ENCODE measurements around the gene MLST8. TPM values are rescaled to one million over a fixed set of nuclear protein-coding genes. Genes with fewer than 3 reads are reported as not detected.

MLST8 gene
- total RNA-seq, 1 donor from 2014 or later: 51.6 TPM

DNA sequence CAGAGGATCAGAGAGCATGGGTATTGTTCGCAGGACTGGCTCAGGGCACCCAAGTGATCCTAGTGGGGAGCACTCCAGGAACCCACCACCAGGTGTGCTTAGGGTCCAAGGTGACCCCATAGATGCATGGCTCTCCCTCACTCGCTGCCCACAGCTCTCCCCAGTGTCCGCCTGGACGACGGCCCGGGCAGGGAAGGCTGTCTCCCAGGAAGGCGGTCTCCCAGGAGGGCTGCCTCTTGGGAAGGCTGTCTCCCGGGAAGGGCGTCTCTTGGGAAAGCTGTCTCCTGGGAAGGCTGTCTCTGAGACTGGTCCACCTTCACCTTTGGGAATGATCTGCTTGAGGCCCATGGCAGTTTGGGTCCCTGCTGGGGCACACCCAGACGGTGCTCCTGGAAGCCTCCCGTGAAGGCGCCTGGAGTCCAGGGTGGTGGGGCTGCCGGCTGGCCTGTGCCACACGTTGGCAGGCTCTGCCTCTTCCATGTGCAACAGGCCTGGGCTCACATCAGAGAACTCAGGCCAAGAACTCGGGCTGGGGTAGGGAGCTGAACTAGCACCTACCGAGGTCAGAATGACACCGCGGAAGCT lies 41.1 kb downstream of the MLST8 start:
- intact Hi-C loops (cut with DNase I): no loop called here
- H3K36me3 ChIP-seq: peaks cover 0 to 40% of the 10 kb centered on the region in 2 donors

DNA sequence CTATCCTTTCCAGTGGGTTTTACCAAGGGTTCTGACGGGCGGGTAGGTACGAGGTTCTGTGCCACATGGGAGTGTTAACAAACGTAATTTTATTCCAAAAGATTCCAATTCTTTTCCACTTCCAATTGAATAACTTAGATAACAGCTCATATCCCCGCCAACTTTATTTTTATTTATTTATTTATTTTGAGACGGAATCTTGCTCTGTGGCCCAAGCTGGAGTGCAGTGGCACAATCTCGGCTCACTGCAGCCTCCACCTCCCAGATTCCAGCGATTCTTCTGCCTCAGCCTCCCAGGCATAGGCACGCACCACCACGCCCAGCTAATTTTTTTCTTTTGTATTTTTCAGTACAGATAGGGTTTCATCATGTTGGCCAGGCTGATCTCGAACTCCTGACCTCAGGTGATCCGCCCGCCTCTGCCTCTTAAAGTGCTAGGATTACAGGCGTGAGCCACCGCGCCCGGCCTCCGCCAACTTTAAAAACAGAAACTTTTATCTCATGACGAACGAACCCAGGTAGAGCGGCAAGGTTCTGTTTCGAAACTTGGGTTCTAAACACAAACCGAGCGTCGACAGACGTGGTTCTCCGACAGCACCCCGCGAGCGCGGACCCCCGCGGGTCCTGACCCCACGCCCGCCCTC lies 45.5 kb downstream of the MLST8 start:
- Histone ChIP-seq H3K4me1 (peaks cover 17% of the 10 kb centered on the region), H3K36me3 (peaks cover 3 to 33% of the 10 kb centered on the region in 2 donors), H3K4me3 (peak overlapping the region; percentile 57 to 88), H3K27me3 (no peaks in the 10 kb centered on the region), H3K27ac (peak overlapping the region; percentile 75), H3K9me3 (no peaks in the 10 kb centered on the region)
- intact Hi-C loops (cut with DNase I): loop anchor here (10.0 kb wide), 1 partner anchor 264 kb away; the partner anchor contains the start of gene ATP6V0C
- no peak for DNase-seq (ENCODE audit: extremely low spot score in 2 of 2)
- no peak for TF ChIP-seq POLR2A (IDR thresholded peaks at IDR 0.05)
- TF ChIP-seq, protein P1, sequence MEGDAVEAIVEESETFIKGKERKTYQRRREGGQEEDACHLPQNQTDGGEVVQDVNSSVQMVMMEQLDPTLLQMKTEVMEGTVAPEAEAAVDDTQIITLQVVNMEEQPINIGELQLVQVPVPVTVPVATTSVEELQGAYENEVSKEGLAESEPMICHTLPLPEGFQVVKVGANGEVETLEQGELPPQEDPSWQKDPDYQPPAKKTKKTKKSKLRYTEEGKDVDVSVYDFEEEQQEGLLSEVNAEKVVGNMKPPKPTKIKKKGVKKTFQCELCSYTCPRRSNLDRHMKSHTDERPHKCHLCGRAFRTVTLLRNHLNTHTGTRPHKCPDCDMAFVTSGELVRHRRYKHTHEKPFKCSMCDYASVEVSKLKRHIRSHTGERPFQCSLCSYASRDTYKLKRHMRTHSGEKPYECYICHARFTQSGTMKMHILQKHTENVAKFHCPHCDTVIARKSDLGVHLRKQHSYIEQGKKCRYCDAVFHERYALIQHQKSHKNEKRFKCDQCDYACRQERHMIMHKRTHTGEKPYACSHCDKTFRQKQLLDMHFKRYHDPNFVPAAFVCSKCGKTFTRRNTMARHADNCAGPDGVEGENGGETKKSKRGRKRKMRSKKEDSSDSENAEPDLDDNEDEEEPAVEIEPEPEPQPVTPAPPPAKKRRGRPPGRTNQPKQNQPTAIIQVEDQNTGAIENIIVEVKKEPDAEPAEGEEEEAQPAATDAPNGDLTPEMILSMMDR (IDR thresholded peaks at IDR 0.05): no peak
- no peak for TF ChIP-seq POLR2AphosphoS5 (IDR thresholded peaks at IDR 0.05; ENCODE audit: insufficient read depth in 1 of 2, low read depth in 1 of 2)

More for the DNA sequence above, 41.1 kb downstream of the MLST8 start:
- Histone ChIP-seq H3K27ac (no peak overlapping the region), H3K27me3 (no peaks in the 10 kb centered on the region), H3K9me3 (no peaks in the 10 kb centered on the region), H3K4me1 (peaks cover 10% of the 10 kb centered on the region), H3K4me3 (no peak overlapping the region)
- TF ChIP-seq, protein P1 (IDR thresholded peaks at IDR 0.05): no peak
- no peak for TF ChIP-seq POLR2A (IDR thresholded peaks at IDR 0.05)
- no peak for TF ChIP-seq POLR2AphosphoS5 (IDR thresholded peaks at IDR 0.05; ENCODE audit: insufficient read depth in 1 of 2, low read depth in 1 of 2)
- no peak for DNase-seq (ENCODE audit: extremely low spot score in 2 of 2)

DNA sequence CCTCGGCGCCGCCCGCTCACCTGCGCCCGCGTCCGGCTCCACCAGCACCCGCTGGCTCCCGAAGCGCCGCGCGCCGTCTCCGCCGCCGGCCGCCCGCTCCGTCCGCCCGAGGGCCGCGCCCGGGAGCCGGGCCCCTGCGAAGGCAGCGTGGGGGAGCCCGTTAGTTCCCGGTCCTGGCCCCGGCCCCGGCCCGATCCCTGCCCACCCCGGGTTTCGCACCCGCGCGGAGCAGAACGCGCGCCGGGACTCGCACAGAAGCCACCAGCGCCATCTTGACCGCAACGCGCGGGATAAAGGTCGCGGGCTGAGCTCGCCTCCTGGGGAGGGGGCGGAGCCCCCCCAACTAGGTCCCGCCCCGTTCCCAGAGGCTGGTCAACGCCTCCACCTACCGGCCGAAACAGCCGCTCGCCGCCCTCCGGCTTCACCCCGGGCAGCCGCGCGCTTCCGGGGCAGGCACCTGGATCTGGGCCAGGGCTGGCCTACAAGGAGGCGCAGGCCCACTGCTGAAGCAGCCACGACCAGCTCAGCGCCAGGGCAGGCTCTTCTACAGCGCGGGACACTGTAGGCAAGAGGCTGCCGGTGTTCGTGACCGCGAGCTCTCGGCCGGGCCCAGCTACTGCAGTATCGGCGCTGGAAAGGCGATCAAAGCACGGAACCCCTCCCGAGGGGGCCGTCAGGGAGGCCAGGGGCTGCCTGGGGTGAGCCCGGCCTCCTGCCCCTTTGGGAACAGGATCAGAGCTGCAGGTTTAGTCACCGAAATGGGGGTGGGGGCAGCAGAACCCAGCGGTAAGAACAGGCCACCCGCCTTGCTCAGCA lies 46.2 kb downstream of the MLST8 start, which contains the start of gene ECI1:
TSS of gene ECI1 (minus strand) at position 292 of the 816 bp plus-strand sequence. CDS start at position 271, 21 bp downstream.
- Histone ChIP-seq H3K9me3 (no peaks in the 10 kb centered on the region), H3K36me3 (peaks cover 3 to 33% of the 10 kb centered on the region in 2 donors), H3K27me3 (no peaks in the 10 kb centered on the region), H3K4me1 (peaks cover 17% of the 10 kb centered on the region), H3K4me3 (peak within 1 kb of the TSS; percentile 57 to 88), H3K27ac (peak within 1 kb of the TSS; percentile 75)
- intact Hi-C loops (cut with DNase I): loop anchor here (10.0 kb wide), 1 partner anchor 263 kb away; the partner anchor contains the start of gene ATP6V0C
- DNase-seq (ENCODE audit: extremely low spot score in 2 of 2): peak in 1 of 2 donors; percentile 92
- TF ChIP-seq POLR2AphosphoS5 (IDR thresholded peaks at IDR 0.05; ENCODE audit: insufficient read depth in 1 of 2, low read depth in 1 of 2): peak; percentile 83 to 86
- TF ChIP-seq, protein P1 (IDR thresholded peaks at IDR 0.05): peak; percentile 37 to 73 (median 68)
- TF ChIP-seq POLR2A (IDR thresholded peaks at IDR 0.05): peak in 1 of 2 donors; percentile 56

DNA sequence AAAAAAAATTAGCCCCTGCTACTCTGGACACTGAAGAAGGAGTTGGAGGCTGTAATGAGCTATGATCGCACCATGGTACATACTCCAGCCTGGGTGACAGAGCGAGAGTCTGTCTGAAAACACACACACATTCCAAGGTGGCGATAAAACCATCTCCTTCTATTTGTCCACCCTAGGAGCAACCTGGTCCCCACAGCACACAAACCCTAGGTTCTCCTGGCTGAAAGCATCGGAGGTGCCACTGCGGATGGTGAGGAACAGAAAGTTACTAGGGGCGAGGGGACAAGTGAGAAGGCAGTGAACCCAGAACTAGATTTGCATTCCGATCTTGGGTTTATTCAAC lies 47.5 kb downstream of the MLST8 start:
- no peak overlapping the region for H3K4me3 ChIP-seq
- intact Hi-C loops (cut with DNase I): loop anchor here (10.0 kb wide), 1 partner anchor 262 kb away; the partner anchor contains the start of gene ATP6V0C
- peaks cover 17% of the 10 kb centered on the region for H3K4me1 ChIP-seq
- H3K9me3 ChIP-seq: no peaks in the 10 kb centered on the region
- TF ChIP-seq POLR2AphosphoS5 (IDR thresholded peaks at IDR 0.05; ENCODE audit: insufficient read depth in 1 of 2, low read depth in 1 of 2): no peak
- TF ChIP-seq, protein P1 (IDR thresholded peaks at IDR 0.05): no peak
- TF ChIP-seq POLR2A (IDR thresholded peaks at IDR 0.05): no peak
- DNase-seq (ENCODE audit: extremely low spot score in 2 of 2): no peak
- no peak overlapping the region for H3K27ac ChIP-seq
- no peaks in the 10 kb centered on the region for H3K27me3 ChIP-seq
- peaks cover 3 to 42% of the 10 kb centered on the region in 2 donors for H3K36me3 ChIP-seq

Measured in vagina (tissue), 2 donors.